ENCODE data around the gene PCSK2.

PCSK2 gene

GRCh38 chr20:17334932-17335331, 108.1 kb downstream of the PCSK2 start:
- no peak for DNase-seq (ENCODE audit: low spot score)

- DNase-seq (ENCODE audit: low spot score): no peak
These were observed 112.2 kb downstream of the PCSK2 start for GRCh38 chr20:17339000-17339399.

- DNase-seq (ENCODE audit: low spot score): no peak
These were observed 116.3 kb downstream of the PCSK2 start for GRCh38 chr20:17343091-17343490.

- peak; percentile 35 for DNase-seq (ENCODE audit: low spot score)
These were observed 117.0 kb downstream of the PCSK2 start for GRCh38 chr20:17343656-17344452.

- no peak for DNase-seq (ENCODE audit: low spot score)
These were observed 118.0 kb downstream of the PCSK2 start for GRCh38 chr20:17344790-17345189.

- no peak for DNase-seq (ENCODE audit: low spot score)
These were observed 118.5 kb downstream of the PCSK2 start for GRCh38 chr20:17345321-17345720.

- DNase-seq (ENCODE audit: low spot score): no peak
These were observed 123.5 kb downstream of the PCSK2 start for GRCh38 chr20:17350321-17350720.

GRCh38 chr20:17357238-17357637, 130.4 kb downstream of the PCSK2 start:
- DNase-seq (ENCODE audit: low spot score): no peak

- no peak for DNase-seq (ENCODE audit: low spot score)
These were observed 132.0 kb downstream of the PCSK2 start for GRCh38 chr20:17358854-17359253.

GRCh38 chr20:17364681-17365080, 137.8 kb downstream of the PCSK2 start:
- no peak for DNase-seq (ENCODE audit: low spot score)

GRCh38 chr20:17365831-17366230, 139.0 kb downstream of the PCSK2 start:
- DNase-seq (ENCODE audit: low spot score): no peak

GRCh38 chr20:17369506-17369905, 142.7 kb downstream of the PCSK2 start:
- no peak for DNase-seq (ENCODE audit: low spot score)

- DNase-seq (ENCODE audit: low spot score): no peak
These were observed 146.1 kb downstream of the PCSK2 start for GRCh38 chr20:17372806-17373440.

- no peak for DNase-seq (ENCODE audit: low spot score)
These were observed 147.2 kb downstream of the PCSK2 start for GRCh38 chr20:17374086-17374485.

GRCh38 chr20:17376031-17376430, 149.2 kb downstream of the PCSK2 start:
- DNase-seq (ENCODE audit: low spot score): no peak

- DNase-seq (ENCODE audit: low spot score): no peak
These were observed 150.4 kb downstream of the PCSK2 start for GRCh38 chr20:17377231-17377630.

- no peak for DNase-seq (ENCODE audit: low spot score)
These were observed 152.8 kb downstream of the PCSK2 start for GRCh38 chr20:17379651-17380050.

GRCh38 chr20:17380801-17381200, 154.0 kb downstream of the PCSK2 start:
- no peak for DNase-seq (ENCODE audit: low spot score)

- DNase-seq (ENCODE audit: low spot score): no peak
These were observed 154.9 kb downstream of the PCSK2 start for GRCh38 chr20:17381724-17382123.

- no peak for DNase-seq (ENCODE audit: low spot score)
These were observed 159.0 kb downstream of the PCSK2 start for GRCh38 chr20:17385798-17386197.

GRCh38 chr20:17390655-17391054, 163.8 kb downstream of the PCSK2 start:
- no peak for DNase-seq (ENCODE audit: low spot score)

- DNase-seq (ENCODE audit: low spot score): no peak
These were observed 164.4 kb downstream of the PCSK2 start for GRCh38 chr20:17391127-17391771.

GRCh38 chr20:17394411-17394810, 167.6 kb downstream of the PCSK2 start:
- no peak for DNase-seq (ENCODE audit: low spot score)

All from AG08395 (cell line).